GM19240 (cell line): ENCODE data around the gene CUTA.

ENCODE experiments used
- DNase-seq: peaks from one replicate; pipeline ENCODE4 v3.0.0; 2011; ENCODE audit warnings: low spot score; ENCODE audit not compliant: insufficient read length

The CUTA gene

GRCh38 chr6:33439956-33440648, 22.2 kb upstream of the CUTA start:
- no peak for DNase-seq

- DNase-seq, result no peak
Measured at GRCh38 chr6:33438978-33439594, 21.2 kb upstream of the CUTA start.

- DNase-seq, result no peak
Measured at GRCh38 chr6:33437666-33438065, 19.8 kb upstream of the CUTA start.

GRCh38 chr6:33434961-33435360, 17.1 kb upstream of the CUTA start:
- no peak for DNase-seq

- DNase-seq, result no peak
Measured at GRCh38 chr6:33433544-33434191, 15.8 kb upstream of the CUTA start.

- DNase-seq, result no peak
Measured at GRCh38 chr6:33433001-33433543, 15.2 kb upstream of the CUTA start.

GRCh38 chr6:33432546-33432945, 14.6 kb upstream of the CUTA start:
- no peak for DNase-seq

GRCh38 chr6:33431880-33432541, 14.1 kb upstream of the CUTA start:
- DNase-seq, result no peak

- DNase-seq, result peak; percentile 99
Measured at GRCh38 chr6:33430991-33431879, 13.3 kb upstream of the CUTA start.

- DNase-seq, result no peak
Measured at GRCh38 chr6:33430334-33430733, 12.4 kb upstream of the CUTA start.

- DNase-seq, result no peak
Measured at GRCh38 chr6:33429750-33430052, 11.8 kb upstream of the CUTA start.

- DNase-seq, result no peak
Measured at GRCh38 chr6:33428966-33429749, 11.3 kb upstream of the CUTA start.

GRCh38 chr6:33428224-33428965, 10.5 kb upstream of the CUTA start:
- DNase-seq, result peak; percentile 73

GRCh38 chr6:33427585-33428223, 9.8 kb upstream of the CUTA start:
- no peak for DNase-seq

- DNase-seq, result no peak
Measured at GRCh38 chr6:33426590-33427511, 8.9 kb upstream of the CUTA start.

- DNase-seq, result peak; percentile 79
Measured at GRCh38 chr6:33425668-33426577, 8.0 kb upstream of the CUTA start.
